Lower lobe of right lung (tissue), 2 donors: ENCODE data around the gene BPIFB6. TPM values are rescaled to one million over a fixed set of nuclear protein-coding genes. Genes with fewer than 3 reads are reported as not detected.

Source experiments
- ATAC-seq, 2 donors: fragments of 200-7000 bp; cut with Tn5 transposase; one replicate each; pipeline ENCODE4 v1.9.1; 2020 to 2022; ENCODE audit warnings: mild to moderate bottlenecking in 2 of 2, moderate library complexity in 2 of 2
- DNase-seq: peaks from one replicate; pipeline ENCODE4 v3.0.0-alpha.2; 2020
- H3K27ac ChIP-seq: fragments of 200-600 bp; one replicate; pipeline ENCODE4 v1.8.0; 2022
- H3K27me3 ChIP-seq: fragments of 200-600 bp; one replicate; pipeline ENCODE4 v1.8.0; 2022; ENCODE audit warnings: low read depth
- H3K36me3 ChIP-seq: fragments of 200-600 bp; one replicate; pipeline ENCODE4 v1.8.0; 2022; ENCODE audit warnings: mild to moderate bottlenecking
- H3K4me1 ChIP-seq: fragments of 200-600 bp; one replicate; pipeline ENCODE4 v1.8.0; 2022
- H3K4me3 ChIP-seq: fragments of 200-600 bp; one replicate; pipeline ENCODE4 v1.8.0; 2022; ENCODE audit warnings: mild to moderate bottlenecking
- H3K9me3 ChIP-seq: fragments of 200-600 bp; one replicate; pipeline ENCODE4 v1.8.0; 2022
- CTCF ChIP-seq: fragments of 200-600 bp; IDR thresholded peaks from one replicate; pipeline ENCODE4 v1.8.0; 2022; ENCODE audit warnings: antibody characterized with exemption, mild to moderate bottlenecking
- intact Hi-C: fragments of 100-400 bp; cut with DNase I; formaldehyde crosslinking; loops from one replicate; pipeline ENCODE4 v1.11.0; 2022
- total RNA-seq: library from RNA; stranded (reverse); fragmentation: NEBNext Ultra II Directional; extraction: Animal tissue kit (Norgen Biotek cat#: 25700); gene quantifications from one replicate; pipeline ENCODE4 v1.2.1, GENCODE V29; 2021
- donor health status: DM: no; HTN: yes; CAD: no; lungs with severe emphysema.

Gene BPIFB6
- total RNA-seq, 1 donor from 2014 or later = not detected

- DNase-seq = no peak
Measured at GRCh38 chr20:33012327-33013189, 18.9 kb upstream of the BPIFB6 start.

GRCh38 chr20:33013701-33014326, 17.6 kb upstream of the BPIFB6 start:
- no peaks in the 10 kb centered on the region for H3K4me1 ChIP-seq
- no peaks in the 10 kb centered on the region for H3K27me3 ChIP-seq
- intact Hi-C loops = no loop called here
- H3K36me3 ChIP-seq = no peaks in the 10 kb centered on the region
- H3K27ac ChIP-seq = no peak overlapping the region
- TF ChIP-seq CTCF = no peak
- no peaks in the 10 kb centered on the region for H3K9me3 ChIP-seq
- DNase-seq (no peak), ATAC-seq (no peak)
- no peak overlapping the region for H3K4me3 ChIP-seq

More at GRCh38 chr20:33012327-33013189, 18.9 kb upstream of the BPIFB6 start:
- H3K27me3 ChIP-seq = no peaks in the 10 kb centered on the region
- TF ChIP-seq CTCF = no peak
- H3K4me3 ChIP-seq = no peak overlapping the region
- intact Hi-C loops = no loop called here
- no peaks in the 10 kb centered on the region for H3K4me1 ChIP-seq
- H3K9me3 ChIP-seq = no peaks in the 10 kb centered on the region
- H3K36me3 ChIP-seq = no peaks in the 10 kb centered on the region
- ATAC-seq = no peak
- H3K27ac ChIP-seq = no peak overlapping the region

GRCh38 chr20:33014336-33015113, 16.9 kb upstream of the BPIFB6 start:
- H3K36me3 ChIP-seq = no peaks in the 10 kb centered on the region
- TF ChIP-seq CTCF = no peak
- intact Hi-C loops = no loop called here

GRCh38 chr20:33015114-33015484, 16.3 kb upstream of the BPIFB6 start:
- intact Hi-C loops = no loop called here
- TF ChIP-seq CTCF = no peak
- Histone ChIP-seq H3K4me1 (no peaks in the 10 kb centered on the region), H3K27me3 (no peaks in the 10 kb centered on the region), H3K36me3 (no peaks in the 10 kb centered on the region), H3K27ac (no peak overlapping the region), H3K4me3 (no peak overlapping the region), H3K9me3 (no peaks in the 10 kb centered on the region)
- DNase-seq (no peak), ATAC-seq (no peak)

More at GRCh38 chr20:33014336-33015113, 16.9 kb upstream of the BPIFB6 start:
- no peak for ATAC-seq
- no peak overlapping the region for H3K4me3 ChIP-seq
- no peaks in the 10 kb centered on the region for H3K9me3 ChIP-seq
- no peak overlapping the region for H3K27ac ChIP-seq
- DNase-seq = no peak
- H3K4me1 ChIP-seq = no peaks in the 10 kb centered on the region
- H3K27me3 ChIP-seq = no peaks in the 10 kb centered on the region

GRCh38 chr20:33015700-33016580, 15.5 kb upstream of the BPIFB6 start:
- H3K27me3 ChIP-seq = no peaks in the 10 kb centered on the region
- intact Hi-C loops = no loop called here

More at GRCh38 chr20:33015700-33016580, 15.5 kb upstream of the BPIFB6 start:
- Histone ChIP-seq H3K4me3 (no peak overlapping the region), H3K27ac (no peak overlapping the region), H3K9me3 (no peaks in the 10 kb centered on the region), H3K36me3 (no peaks in the 10 kb centered on the region), H3K4me1 (no peaks in the 10 kb centered on the region)
- DNase-seq (no peak), ATAC-seq (no peak)
- no peak for TF ChIP-seq CTCF
